Astrocyte (in vitro differentiated cells and primary cell): ENCODE data around the gene B3GNT7.
A peak's percentile ranks its signal among the peaks of the same experiment; 100 is the strongest.

ENCODE experiments used
- CTCF ChIP-seq: IDR thresholded peaks from 2 replicates; pipeline ENCODE4 v1.5.1; 2011; ENCODE audit warnings: low read depth, mild to moderate bottlenecking, inconsistent platforms, low read length, moderate library complexity; ENCODE audit not compliant: insufficient read depth
- EZH2 ChIP-seq: IDR thresholded peaks from 2 replicates; pipeline ENCODE4 v1.6.1; 2012; ENCODE audit warnings: mild to moderate bottlenecking, low read length, inconsistent platforms; ENCODE audit not compliant: insufficient read depth

- peak; percentile 84 for TF ChIP-seq CTCF
- TF ChIP-seq EZH2: no peak
Observed at GRCh38 chr2:231411831-231412617, 16.5 kb downstream of the B3GNT7 start.
